ENCODE measurements around the gene SRGN.

- no peak for TF ChIP-seq CTCF (IDR thresholded peaks at IDR 0.05; ENCODE audit: control extremely low read depth in 1 of 3, insufficient read depth in 1 of 3, low read depth in 1 of 3, low read length in 3 of 3)
- TF ChIP-seq MAX (IDR thresholded peaks at IDR 0.05), result no peak
- TF ChIP-seq TAF1 (IDR thresholded peaks at IDR 0.05; ENCODE audit: low read depth, low read length), result no peak
- TF ChIP-seq EZH2 (IDR thresholded peaks at IDR 0.05; ENCODE audit: low read depth, low read length, severe bottlenecking), result no peak
- no peak for TF ChIP-seq SIX5 (IDR thresholded peaks at IDR 0.05; ENCODE audit: low read depth, low read length)
- TF ChIP-seq EP300 (IDR thresholded peaks at IDR 0.05; ENCODE audit: borderline replicate concordance in 1 of 2, low read depth in 2 of 2, low read length in 2 of 2), result no peak
- no peak for TF ChIP-seq NRF1 (IDR thresholded peaks at IDR 0.05; ENCODE audit: low read depth, low read length)
- TF ChIP-seq SIN3A (conservative IDR thresholded peaks at IDR 0.05 in 1 of 2, IDR thresholded peaks at IDR 0.05 in 1 of 2; ENCODE audit: low read depth in 1 of 2, low read length in 2 of 2), result no peak
- TF ChIP-seq CEBPB (IDR thresholded peaks at IDR 0.05; ENCODE audit: low read depth, low read length), result no peak
Measured at GRCh38 chr10:69075431-69075830, 12.5 kb upstream of the SRGN start.
